Panc1 (cell line): ENCODE data around the gene SRSF4. TPM values are rescaled to one million over a fixed set of nuclear protein-coding genes. Genes with fewer than 3 reads are reported as not detected.

Source experiments
- ATAC-seq: fragments of 200-7000 bp; cut with Tn5 transposase; 2 replicates; pipeline ENCODE4 v1.9.1; 2020; ENCODE audit warnings: mild to moderate bottlenecking, moderate library complexity
- BruUV-seq: library from RNA; stranded (reverse); fragments of 400-500 nt; replicated peaks from 2 replicates; lab custom pipeline; 2021; lab: Mats Ljungman, UMichigan
- CTCF ChIA-PET: fragments of 300-600 bp; sonication (Branson Sonifier 250); formaldehyde crosslinking; loops from one replicate; lab custom pipeline; 2022; ENCODE audit warnings: antibody characterized with exemption; lab: Charles Lee
- POLR2A ChIA-PET: fragments of 300-600 bp; sonication (Branson Sonifier 250); formaldehyde crosslinking; loops from one replicate; lab custom pipeline; 2022; ENCODE audit warnings: antibody characterized with exemption; lab: Charles Lee
- DNase-seq: peaks from one replicate; pipeline ENCODE4 v3.0.0-alpha.2; 2010; ENCODE audit warnings: low read depth, low spot score
- H3K27ac ChIP-seq: 2 replicates; pipeline ENCODE4 v1.5.1; 2011; ENCODE audit warnings: mild to moderate bottlenecking, low read length, inconsistent platforms
- H3K27me3 ChIP-seq: fragments of 200-500 bp; sonication (Bioruptor generic); 2 replicates; pipeline ENCODE4 v1.6.0; 2014; ENCODE audit warnings: low read length, inconsistent platforms; ENCODE audit not compliant: control insufficient read depth, insufficient read depth
- H3K36me3 ChIP-seq: fragments of 200-500 bp; sonication (Bioruptor generic); 2 replicates; pipeline ENCODE4 v1.5.1; 2014; ENCODE audit warnings: inconsistent platforms, mild to moderate bottlenecking, low read length, moderate library complexity; ENCODE audit not compliant: control insufficient read depth, insufficient read depth
- H3K4me1 ChIP-seq: 2 replicates; pipeline ENCODE4 v1.5.1; 2011; ENCODE audit warnings: inconsistent platforms, mild to moderate bottlenecking, low read length, moderate library complexity; ENCODE audit not compliant: control insufficient read depth, insufficient read depth
- H3K4me3 ChIP-seq, 2 experiments: 2 replicates each; pipeline ENCODE4 v1.5.1; 2011 to 2012; ENCODE audit warnings: low read depth in 2 of 2, low read length in 2 of 2, mild to moderate bottlenecking in 2 of 2, inconsistent platforms in 1 of 2, moderate library complexity in 1 of 2
- H3K9me3 ChIP-seq: fragments of 200-500 bp; sonication (Bioruptor generic); 2 replicates; pipeline ENCODE4 v1.5.1; 2014; ENCODE audit warnings: low read depth, mild to moderate bottlenecking, inconsistent platforms, low read length, moderate library complexity; ENCODE audit not compliant: control insufficient read depth, insufficient read depth
- POLR2AphosphoS5 ChIP-seq: IDR thresholded peaks from 2 replicates; pipeline ENCODE4 v1.6.1; 2012; ENCODE audit warnings: mild to moderate bottlenecking, low read depth, low read length, moderate library complexity
- SIN3A ChIP-seq: IDR thresholded peaks from 2 replicates; pipeline ENCODE4 v1.6.1; 2012; ENCODE audit warnings: low read depth, mild to moderate bottlenecking, low read length, moderate library complexity, borderline replicate concordance; ENCODE audit not compliant: insufficient read depth
- TCF7L2 ChIP-seq: IDR thresholded peaks from 2 replicates; pipeline ENCODE4 v1.6.1; 2011; ENCODE audit warnings: mild to moderate bottlenecking, low read depth, low read length, inconsistent platforms
- in situ Hi-C: cut with HindIII; loops from 2 replicates; pipeline ENCODE4 v1.10.0; 2016; ENCODE audit warnings: low sequenced_read_pairs, low pct_unique_long_range_greater_than_20kb
- intact Hi-C: fragments of 100-400 bp; cut with micrococcal nuclease; formaldehyde crosslinking; loops from one replicate; pipeline ENCODE4 v1.10.0; 2022; ENCODE audit not compliant: unreplicated experiment
- total RNA-seq: library from RNA; stranded (reverse); gene quantifications from one replicate; pipeline ENCODE4 v1.2.1, GENCODE V29; 2021; ENCODE audit not compliant: unreplicated experiment
- TF ChIP-seq, protein P1 (sequence below), 2 experiments: IDR thresholded peaks; 2 replicates each; pipeline ENCODE4 v1.6.1; 2011 to 2012; ENCODE audit warnings: low read depth in 2 of 2, control low read depth in 1 of 2, low read length in 1 of 2, mild to moderate bottlenecking in 1 of 2, moderate library complexity in 1 of 2; ENCODE audit not compliant: insufficient read depth in 1 of 2
- TF ChIP-seq, protein P2 (sequence below): fragments of 450-650 bp; IDR thresholded peaks from 2 replicates; pipeline ENCODE4 v1.5.1; 2017; ENCODE audit warnings: mild to moderate bottlenecking

The SRSF4 gene
- total RNA-seq, 1 experiment from 2014 or later = 77.5 TPM

GRCh38 chr1:29186707-29187106 lies 5.0 kb upstream of the SRSF4 start:
- H3K9me3 ChIP-seq = no peaks in the 10 kb centered on the region
- CTCF ChIA-PET = no interaction called here
- in situ Hi-C loops = no loop called here
- peaks cover 3% of the 10 kb centered on the region; the same call in 1 of the 2 replicates for H3K4me1 ChIP-seq
- intact Hi-C loops = no loop called here
- TF ChIP-seq, protein P1, sequence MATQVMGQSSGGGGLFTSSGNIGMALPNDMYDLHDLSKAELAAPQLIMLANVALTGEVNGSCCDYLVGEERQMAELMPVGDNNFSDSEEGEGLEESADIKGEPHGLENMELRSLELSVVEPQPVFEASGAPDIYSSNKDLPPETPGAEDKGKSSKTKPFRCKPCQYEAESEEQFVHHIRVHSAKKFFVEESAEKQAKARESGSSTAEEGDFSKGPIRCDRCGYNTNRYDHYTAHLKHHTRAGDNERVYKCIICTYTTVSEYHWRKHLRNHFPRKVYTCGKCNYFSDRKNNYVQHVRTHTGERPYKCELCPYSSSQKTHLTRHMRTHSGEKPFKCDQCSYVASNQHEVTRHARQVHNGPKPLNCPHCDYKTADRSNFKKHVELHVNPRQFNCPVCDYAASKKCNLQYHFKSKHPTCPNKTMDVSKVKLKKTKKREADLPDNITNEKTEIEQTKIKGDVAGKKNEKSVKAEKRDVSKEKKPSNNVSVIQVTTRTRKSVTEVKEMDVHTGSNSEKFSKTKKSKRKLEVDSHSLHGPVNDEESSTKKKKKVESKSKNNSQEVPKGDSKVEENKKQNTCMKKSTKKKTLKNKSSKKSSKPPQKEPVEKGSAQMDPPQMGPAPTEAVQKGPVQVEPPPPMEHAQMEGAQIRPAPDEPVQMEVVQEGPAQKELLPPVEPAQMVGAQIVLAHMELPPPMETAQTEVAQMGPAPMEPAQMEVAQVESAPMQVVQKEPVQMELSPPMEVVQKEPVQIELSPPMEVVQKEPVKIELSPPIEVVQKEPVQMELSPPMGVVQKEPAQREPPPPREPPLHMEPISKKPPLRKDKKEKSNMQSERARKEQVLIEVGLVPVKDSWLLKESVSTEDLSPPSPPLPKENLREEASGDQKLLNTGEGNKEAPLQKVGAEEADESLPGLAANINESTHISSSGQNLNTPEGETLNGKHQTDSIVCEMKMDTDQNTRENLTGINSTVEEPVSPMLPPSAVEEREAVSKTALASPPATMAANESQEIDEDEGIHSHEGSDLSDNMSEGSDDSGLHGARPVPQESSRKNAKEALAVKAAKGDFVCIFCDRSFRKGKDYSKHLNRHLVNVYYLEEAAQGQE (IDR thresholded peaks at IDR 0.05; ENCODE audit: insufficient read depth in 1 of 2, low read depth in 2 of 2, low read length in 1 of 2) = no peak
- TF ChIP-seq TCF7L2 = no peak
- no peak for TF ChIP-seq SIN3A
- no peak for TF ChIP-seq POLR2AphosphoS5
- TF ChIP-seq, protein P2, sequence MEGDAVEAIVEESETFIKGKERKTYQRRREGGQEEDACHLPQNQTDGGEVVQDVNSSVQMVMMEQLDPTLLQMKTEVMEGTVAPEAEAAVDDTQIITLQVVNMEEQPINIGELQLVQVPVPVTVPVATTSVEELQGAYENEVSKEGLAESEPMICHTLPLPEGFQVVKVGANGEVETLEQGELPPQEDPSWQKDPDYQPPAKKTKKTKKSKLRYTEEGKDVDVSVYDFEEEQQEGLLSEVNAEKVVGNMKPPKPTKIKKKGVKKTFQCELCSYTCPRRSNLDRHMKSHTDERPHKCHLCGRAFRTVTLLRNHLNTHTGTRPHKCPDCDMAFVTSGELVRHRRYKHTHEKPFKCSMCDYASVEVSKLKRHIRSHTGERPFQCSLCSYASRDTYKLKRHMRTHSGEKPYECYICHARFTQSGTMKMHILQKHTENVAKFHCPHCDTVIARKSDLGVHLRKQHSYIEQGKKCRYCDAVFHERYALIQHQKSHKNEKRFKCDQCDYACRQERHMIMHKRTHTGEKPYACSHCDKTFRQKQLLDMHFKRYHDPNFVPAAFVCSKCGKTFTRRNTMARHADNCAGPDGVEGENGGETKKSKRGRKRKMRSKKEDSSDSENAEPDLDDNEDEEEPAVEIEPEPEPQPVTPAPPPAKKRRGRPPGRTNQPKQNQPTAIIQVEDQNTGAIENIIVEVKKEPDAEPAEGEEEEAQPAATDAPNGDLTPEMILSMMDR = no peak
- no peaks in the 10 kb centered on the region for H3K36me3 ChIP-seq
- no TSS peak for BruUV-seq
- H3K27ac ChIP-seq = no peak overlapping the region
- POLR2A ChIA-PET = no interaction called here
- H3K27me3 ChIP-seq = no peaks in the 10 kb centered on the region
- H3K4me3 ChIP-seq = no peak overlapping the region
- ATAC-seq = no peak
- DNase-seq = no peak

- H3K36me3 ChIP-seq = no peaks in the 10 kb centered on the region
- H3K4me3 ChIP-seq = no peak overlapping the region
- TF ChIP-seq, protein P2 = no peak
- TF ChIP-seq SIN3A (no peak), TCF7L2 (no peak), POLR2AphosphoS5 (no peak)
- TF ChIP-seq, protein P1 (IDR thresholded peaks at IDR 0.05; ENCODE audit: insufficient read depth in 1 of 2, low read depth in 2 of 2, low read length in 1 of 2) = no peak
- ChIA-PET CTCF (no interaction called here), POLR2A (no interaction called here)
- no TSS peak for BruUV-seq
- no peak overlapping the region for H3K27ac ChIP-seq
- H3K4me1 ChIP-seq = peaks cover 3% of the 10 kb centered on the region; the same call in 1 of the 2 replicates
- H3K9me3 ChIP-seq = no peaks in the 10 kb centered on the region
- in situ Hi-C loops = no loop called here
- intact Hi-C loops = no loop called here
- DNase-seq (no peak), ATAC-seq (no peak)
- no peaks in the 10 kb centered on the region for H3K27me3 ChIP-seq
Measured at GRCh38 chr1:29186252-29186651, 4.6 kb upstream of the SRSF4 start.
